ENCODE results near the gene PSMB7.

Gene PSMB7

GRCh38 chr9:124441291-124441690, 26.0 kb upstream of the PSMB7 start:
- Histone ChIP-seq H3K4me3 (ENCODE audit: low read depth, low read length) (no peak overlapping the region), H3K4me1 (no peaks in the 10 kb centered on the region), H3K9me3 (no peaks in the 10 kb centered on the region), H3K27me3 (no peaks in the 10 kb centered on the region; the same call in 1 of the 2 replicates), H3K36me3 (no peaks in the 10 kb centered on the region)
- no peak for TF ChIP-seq CTCF (IDR thresholded peaks at IDR 0.05; ENCODE audit: low read depth, low read length)
- DNase-seq = no peak

- Histone ChIP-seq H3K4me3 (ENCODE audit: low read depth, low read length) (no peak overlapping the region), H3K36me3 (no peaks in the 10 kb centered on the region), H3K4me1 (no peaks in the 10 kb centered on the region), H3K9me3 (no peaks in the 10 kb centered on the region), H3K27me3 (no peaks in the 10 kb centered on the region; the same call in 1 of the 2 replicates)
- no peak for DNase-seq
- TF ChIP-seq CTCF (IDR thresholded peaks at IDR 0.05; ENCODE audit: low read depth, low read length) = no peak
Observed at GRCh38 chr9:124440786-124441185, 25.5 kb upstream of the PSMB7 start.

- no peaks in the 10 kb centered on the region; the same call in 1 of the 2 replicates for H3K27me3 ChIP-seq
- no peak for TF ChIP-seq CTCF (IDR thresholded peaks at IDR 0.05; ENCODE audit: low read depth, low read length)
- no peak for DNase-seq
- no peaks in the 10 kb centered on the region for H3K36me3 ChIP-seq
- H3K4me1 ChIP-seq = no peaks in the 10 kb centered on the region
- no peak overlapping the region for H3K4me3 ChIP-seq (ENCODE audit: low read depth, low read length)
- H3K9me3 ChIP-seq = no peaks in the 10 kb centered on the region
Observed at GRCh38 chr9:124439686-124440243, 24.5 kb upstream of the PSMB7 start.

- H3K27me3 ChIP-seq = no peaks in the 10 kb centered on the region; the same call in 1 of the 2 replicates
- no peak for TF ChIP-seq CTCF (IDR thresholded peaks at IDR 0.05; ENCODE audit: low read depth, low read length)
- H3K4me3 ChIP-seq (ENCODE audit: low read depth, low read length) = no peak overlapping the region
- no peaks in the 10 kb centered on the region for H3K4me1 ChIP-seq
- no peak for DNase-seq
- H3K9me3 ChIP-seq = no peaks in the 10 kb centered on the region
- no peaks in the 10 kb centered on the region for H3K36me3 ChIP-seq
Observed at GRCh38 chr9:124439086-124439485, 23.8 kb upstream of the PSMB7 start.

- no peak overlapping the region for H3K4me3 ChIP-seq (ENCODE audit: low read depth, low read length)
- H3K9me3 ChIP-seq = no peaks in the 10 kb centered on the region
- no peak for TF ChIP-seq CTCF (IDR thresholded peaks at IDR 0.05; ENCODE audit: low read depth, low read length)
- H3K27me3 ChIP-seq = no peaks in the 10 kb centered on the region; the same call in 1 of the 2 replicates
- DNase-seq = no peak
- H3K36me3 ChIP-seq = no peaks in the 10 kb centered on the region
- H3K4me1 ChIP-seq = no peaks in the 10 kb centered on the region
Observed at GRCh38 chr9:124438091-124438490, 22.8 kb upstream of the PSMB7 start.

- H3K9me3 ChIP-seq = no peaks in the 10 kb centered on the region
- no peaks in the 10 kb centered on the region for H3K4me1 ChIP-seq
- DNase-seq = no peak
- no peaks in the 10 kb centered on the region for H3K36me3 ChIP-seq
- no peak for TF ChIP-seq CTCF (IDR thresholded peaks at IDR 0.05; ENCODE audit: low read depth, low read length)
- no peaks in the 10 kb centered on the region; the same call in 1 of the 2 replicates for H3K27me3 ChIP-seq
- no peak overlapping the region for H3K4me3 ChIP-seq (ENCODE audit: low read depth, low read length)
Observed at GRCh38 chr9:124437086-124437485, 21.8 kb upstream of the PSMB7 start.

Measured in BE2C (cell line).